GM11168 (cell line): Measurements from ENCODE around the gene CA10.

ENCODE experiments used
- in situ Hi-C: fragments of 300-500 bp; cut with MboI; formaldehyde crosslinking; loops from one replicate; pipeline ENCODE4 v1.12.0; 2022; ENCODE audit warnings: low sequenced_read_pairs; ENCODE audit not compliant: unreplicated experiment

CA10 gene

GRCh38 chr17:51667706-51668083, 490.8 kb downstream of the CA10 start:
- in situ Hi-C loops = no loop called here

- in situ Hi-C loops = no loop called here
These were observed 491.4 kb downstream of the CA10 start for GRCh38 chr17:51666971-51667705.

GRCh38 chr17:51662204-51663056, 496.1 kb downstream of the CA10 start:
- in situ Hi-C loops = no loop called here

- in situ Hi-C loops = no loop called here
These were observed 497.1 kb downstream of the CA10 start for GRCh38 chr17:51661403-51661802.

GRCh38 chr17:51660266-51660665, 498.2 kb downstream of the CA10 start:
- in situ Hi-C loops = no loop called here

- in situ Hi-C loops = no loop called here
These were observed 501.3 kb downstream of the CA10 start for GRCh38 chr17:51657224-51657623.

- in situ Hi-C loops = no loop called here
These were observed 504.6 kb downstream of the CA10 start for GRCh38 chr17:51653878-51654277.

- in situ Hi-C loops = no loop called here
These were observed 506.0 kb downstream of the CA10 start for GRCh38 chr17:51652529-51652928.

GRCh38 chr17:51651513-51652298, 506.8 kb downstream of the CA10 start:
- in situ Hi-C loops = no loop called here

GRCh38 chr17:51650772-51651171, 507.7 kb downstream of the CA10 start:
- in situ Hi-C loops = no loop called here

- in situ Hi-C loops = no loop called here
These were observed 508.3 kb downstream of the CA10 start for GRCh38 chr17:51650202-51650601.

- in situ Hi-C loops = no loop called here
These were observed 510.7 kb downstream of the CA10 start for GRCh38 chr17:51647826-51648225.

GRCh38 chr17:51647067-51647466, 511.4 kb downstream of the CA10 start:
- in situ Hi-C loops = no loop called here

- in situ Hi-C loops = no loop called here
These were observed 512.0 kb downstream of the CA10 start for GRCh38 chr17:51646539-51646938.

GRCh38 chr17:51645056-51645455, 513.5 kb downstream of the CA10 start:
- in situ Hi-C loops = no loop called here

- in situ Hi-C loops = no loop called here
These were observed 514.6 kb downstream of the CA10 start for GRCh38 chr17:51643702-51644490.

- in situ Hi-C loops = no loop called here
These were observed 516.5 kb downstream of the CA10 start for GRCh38 chr17:51642029-51642428.

GRCh38 chr17:51640108-51640622, 518.3 kb downstream of the CA10 start:
- in situ Hi-C loops = no loop called here

- in situ Hi-C loops = no loop called here
These were observed 519.5 kb downstream of the CA10 start for GRCh38 chr17:51638971-51639370.

GRCh38 chr17:51636291-51636690, 522.2 kb downstream of the CA10 start:
- in situ Hi-C loops = no loop called here
